GM20431 (cell line): ENCODE measurements around the gene EEF1G.
"Not testable (repeated sequence)": the region's sequence is repeated elsewhere in the genome, so short reads cannot be mapped to it uniquely, and the experiment has no call there.

Source experiments
- in situ Hi-C: fragments of 300-500 bp; cut with MseI, MboI; formaldehyde crosslinking; loops from one replicate; pipeline ENCODE4 v1.15.0; 2020; ENCODE audit warnings: low sequenced_read_pairs; ENCODE audit not compliant: unreplicated experiment

EEF1G gene

GRCh38 chr11:62580959-62581715 is 7.4 kb upstream of the EEF1G start:
- in situ Hi-C loops: no loop called here

GRCh38 chr11:62579252-62579651 is 5.6 kb upstream of the EEF1G start:
- in situ Hi-C loops: no loop called here

- in situ Hi-C loops: no loop called here
These were observed 4.8 kb upstream of the EEF1G start for GRCh38 chr11:62578541-62578940.

- in situ Hi-C loops: no loop called here
These were observed 3.5 kb upstream of the EEF1G start for GRCh38 chr11:62577046-62577714.

GRCh38 chr11:62575837-62576236 is 2.1 kb upstream of the EEF1G start:
- in situ Hi-C loops: no loop called here

GRCh38 chr11:62575156-62575555 is 1.5 kb upstream of the EEF1G start:
- in situ Hi-C loops: no loop called here

GRCh38 chr11:62574363-62575071 is 826 bp upstream of the EEF1G start:
- in situ Hi-C loops: no loop called here

- in situ Hi-C loops: no loop called here
These were observed 592 bp downstream of the EEF1G start for GRCh38 chr11:62573006-62573591.

- in situ Hi-C loops: no loop called here
These were observed 1.3 kb downstream of the EEF1G start for GRCh38 chr11:62572431-62572830.

GRCh38 chr11:62571493-62571892 is 2.2 kb downstream of the EEF1G start:
- in situ Hi-C loops: not testable (repeated sequence)

- in situ Hi-C loops: not testable (repeated sequence)
These were observed 2.8 kb downstream of the EEF1G start for GRCh38 chr11:62570903-62571302.

GRCh38 chr11:62569611-62570010 is 4.1 kb downstream of the EEF1G start:
- in situ Hi-C loops: no loop called here

- in situ Hi-C loops: no loop called here
These were observed 6.6 kb downstream of the EEF1G start for GRCh38 chr11:62567018-62567633.

GRCh38 chr11:62566247-62566646 is 7.4 kb downstream of the EEF1G start:
- in situ Hi-C loops: no loop called here

GRCh38 chr11:62565100-62565802 is 8.4 kb downstream of the EEF1G start:
- in situ Hi-C loops: no loop called here

- in situ Hi-C loops: not testable (repeated sequence)
These were observed 11.9 kb downstream of the EEF1G start for GRCh38 chr11:62561677-62562230.

GRCh38 chr11:62560566-62561103 is 13.1 kb downstream of the EEF1G start:
- in situ Hi-C loops: no loop called here

- in situ Hi-C loops: not testable (repeated sequence)
These were observed 14.1 kb downstream of the EEF1G start for GRCh38 chr11:62559626-62560025.

- in situ Hi-C loops: no loop called here
These were observed 14.5 kb downstream of the EEF1G start for GRCh38 chr11:62559204-62559603.
